Posterior vena cava (tissue), 2 donors: ENCODE measurements around the gene CRKL. TPM values are rescaled to one million over a fixed set of nuclear protein-coding genes. Genes with fewer than 3 reads are reported as not detected.
"Not testable (repeated sequence)": the region's sequence is repeated elsewhere in the genome, so short reads cannot be mapped to it uniquely, and the experiment has no call there.

Experiments used
- DNase-seq: peaks from one replicate; pipeline ENCODE4 v3.0.0-alpha.2; 2020; ENCODE audit warnings: low spot score
- intact Hi-C, 2 donors: fragments of 100-400 bp; cut with DNase I; formaldehyde crosslinking; loops; one replicate each; pipeline versions ENCODE4 v1.14.1 to v1.14.2; 2022 to 2023
- long read RNA-seq, 2 donors: library from polyadenylated mRNA; unstranded; transcript quantifications; one replicate each; pipeline ENCODE4 v2.0.0, GENCODE V29; 2020 to 2021
- total RNA-seq, 2 donors: library from RNA; stranded (reverse); fragmentation: NEBNext Ultra II Directional; extraction: Animal tissue kit (Norgen Biotek cat#: 25700); gene quantifications; one replicate each; pipeline ENCODE4 v1.2.1, GENCODE V29; 2021
- donor health status: DM: yes; HTN: yes; CAD: no.
- donor health status: DM: yes; HTN: yes; CAD: no.

Gene CRKL
- 10 to 100 TPM; 36.7 to 37.5 TPM for total RNA-seq
- long read RNA-seq, donor 1, full-length matches to known transcripts: 3 of 9 reads
- long read RNA-seq, donor 1, partial matches to known transcripts: 2 of 9 reads
- long read RNA-seq, donor 1, other reads (novel, unspliced or antisense): 4 of 9 reads
- long read RNA-seq, donor 2, full-length matches to known transcripts: 1 of 15 reads
- long read RNA-seq, donor 2, partial matches to known transcripts: 1 of 15 reads
- long read RNA-seq, donor 2, other reads (novel, unspliced or antisense): 13 of 15 reads

DNA sequence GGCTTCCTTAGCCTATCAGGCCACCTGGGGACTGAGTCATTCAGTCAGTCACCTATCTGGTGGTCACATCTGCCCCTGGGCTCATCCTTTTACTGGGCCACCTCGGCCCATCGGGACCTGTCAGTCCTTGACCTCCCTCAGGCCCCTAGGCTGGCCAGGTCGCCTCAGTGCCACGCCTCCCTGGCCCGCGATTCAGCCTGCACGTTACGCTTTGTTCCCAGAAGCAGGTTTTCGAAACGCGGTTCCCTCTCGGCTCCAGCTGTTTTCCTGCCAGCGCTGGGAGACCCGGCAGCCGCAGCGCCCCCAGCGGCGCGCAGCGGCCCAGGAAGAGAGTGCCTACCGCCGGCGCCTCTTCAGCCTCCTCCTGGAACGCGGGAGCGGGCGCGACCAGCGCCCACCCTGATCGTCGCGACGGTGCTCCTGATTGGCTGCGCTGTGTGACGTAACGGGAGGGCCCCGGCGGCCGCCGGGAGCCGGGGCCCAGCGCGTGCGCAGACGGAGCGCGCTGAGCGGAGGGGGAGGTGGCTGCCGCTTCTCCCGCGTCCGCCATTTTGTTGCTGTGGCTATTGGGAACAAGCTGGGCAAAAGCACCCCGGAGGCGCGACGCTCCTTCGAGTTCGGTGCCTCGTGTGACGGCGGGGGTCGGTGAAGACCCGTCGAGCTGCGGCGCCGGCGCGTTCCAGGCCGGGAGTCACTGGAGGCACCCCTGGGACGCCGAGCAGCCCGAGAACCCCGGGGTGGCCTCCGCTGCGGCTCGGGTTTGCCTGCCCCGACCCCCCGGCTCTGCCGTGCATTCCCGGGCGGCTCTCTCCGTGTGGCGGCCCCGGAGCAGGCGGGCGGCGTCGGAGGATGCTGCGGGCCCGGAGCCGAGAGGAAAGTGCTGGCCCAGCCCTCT lies at the start of gene CRKL:
Gene CRKL, plus strand, starts transcription at position 492 of the 895 bp plus-strand sequence. CDS start 528 bp downstream, outside the sequence.
- peak; percentile 99 for DNase-seq
- intact Hi-C loops: no loop called here

DNA sequence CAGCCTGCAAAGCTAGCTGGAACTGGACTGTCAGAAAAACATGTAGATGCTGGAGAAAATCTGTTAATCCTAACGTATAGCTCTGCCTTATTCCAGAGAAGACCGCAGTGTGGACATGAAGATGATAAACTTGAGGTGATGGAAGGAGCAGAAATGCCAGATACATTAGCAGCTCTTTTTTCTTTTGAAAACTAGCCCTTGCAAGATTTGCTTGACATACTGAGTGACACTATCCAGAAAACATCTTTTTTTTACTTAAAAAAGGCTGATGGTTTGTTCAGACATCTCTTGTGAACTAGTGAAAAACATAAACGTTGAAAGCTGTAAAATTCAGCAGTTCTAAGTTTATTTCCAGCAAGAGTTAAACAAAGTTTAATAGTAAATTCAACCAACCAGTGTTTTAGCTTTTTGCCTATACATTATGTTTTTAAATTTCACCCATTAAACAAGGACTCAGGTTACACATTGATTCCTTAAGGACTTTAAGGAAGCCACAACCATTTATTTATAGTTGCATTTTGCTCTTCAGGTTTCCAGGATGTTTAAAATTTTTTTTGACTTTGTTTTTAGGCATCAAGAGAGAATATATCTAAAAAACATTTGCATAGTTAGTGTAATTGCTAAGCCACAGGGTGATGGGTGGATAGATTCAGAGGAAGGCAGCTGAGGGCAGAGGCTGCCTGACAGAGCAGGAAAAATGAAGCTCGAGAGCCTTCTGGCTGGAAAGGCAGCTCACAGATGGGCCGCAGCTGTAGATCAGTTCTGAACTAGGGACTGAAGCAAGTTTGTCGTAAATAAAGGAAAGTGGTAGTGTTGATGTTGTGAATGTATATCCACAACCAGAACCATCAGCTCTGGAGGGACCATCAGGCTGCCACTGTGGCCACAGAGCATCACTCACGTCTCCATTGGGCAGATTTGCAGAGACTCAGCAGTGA lies 48.9 kb upstream of the CRKL start:
- intact Hi-C loops: no loop called here
- no peak for DNase-seq

- intact Hi-C loops: no loop called here
- DNase-seq: no peak
These were observed 48.0 kb upstream of the CRKL start for GRCh38 chr22:20869234-20869633.

DNA sequence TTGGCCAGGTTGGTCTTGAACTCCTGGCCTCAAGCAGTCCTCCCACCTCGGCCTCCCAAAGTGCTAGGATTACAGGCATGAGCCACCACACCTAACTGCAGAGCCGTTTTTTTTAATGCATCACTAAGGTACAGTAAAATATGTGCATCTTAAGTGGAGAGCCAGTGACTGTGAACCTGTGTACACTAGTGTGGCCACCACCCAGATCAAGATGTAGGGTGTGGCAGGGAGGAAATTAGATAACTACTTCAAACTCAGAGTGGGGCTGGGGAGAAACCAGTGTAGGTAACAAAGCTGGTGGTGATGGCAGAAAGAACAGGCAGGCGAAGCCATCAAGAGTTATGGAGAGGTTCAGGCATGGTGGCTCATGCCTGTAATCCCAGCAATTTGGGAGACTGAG lies 44.0 kb upstream of the CRKL start:
- intact Hi-C loops: no loop called here
- no peak for DNase-seq

DNA sequence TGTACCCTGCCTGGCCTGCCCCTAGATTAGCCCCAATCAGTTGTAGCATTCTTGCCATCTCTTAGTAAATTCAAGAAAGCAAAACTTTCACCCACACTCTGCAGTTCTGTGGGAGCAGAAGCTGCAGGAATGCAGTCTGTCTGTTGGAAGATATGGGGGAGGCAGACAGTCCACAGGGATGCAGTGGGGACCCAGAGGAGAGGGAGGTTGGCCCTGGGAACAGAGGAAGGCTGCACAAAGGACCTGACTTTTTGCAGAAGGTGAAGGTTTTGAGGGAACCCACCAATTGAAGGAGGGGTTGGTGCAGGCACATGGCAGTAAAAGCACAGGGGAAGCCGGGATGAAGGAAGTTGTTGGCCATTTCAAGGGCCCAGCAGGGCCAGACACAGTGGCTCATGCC lies 41.9 kb upstream of the CRKL start:
- DNase-seq: no peak
- intact Hi-C loops: no loop called here

GRCh38 chr22:20877715-20878114 lies 39.5 kb upstream of the CRKL start:
- intact Hi-C loops: no loop called here
- no peak for DNase-seq

DNA sequence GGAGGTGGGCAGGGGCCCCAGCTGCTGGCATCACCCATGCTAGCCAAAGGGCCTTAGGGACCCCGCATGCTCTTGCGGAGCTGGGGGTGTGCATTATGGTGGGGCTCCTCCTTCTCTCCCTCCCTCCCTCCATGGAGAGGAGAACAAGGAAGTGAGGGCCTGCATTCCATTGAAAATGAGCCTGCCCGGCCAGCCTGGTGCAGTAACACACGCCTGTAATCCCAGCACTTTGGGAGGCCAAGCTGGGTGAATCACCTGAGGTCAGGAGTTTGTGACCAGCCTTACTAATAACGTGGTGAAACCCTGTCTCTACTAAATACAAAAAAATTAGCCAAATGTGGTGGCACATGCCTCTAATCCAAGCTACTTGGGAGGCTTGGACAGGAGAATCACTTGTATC lies 36.0 kb upstream of the CRKL start:
- DNase-seq: no peak

DNA sequence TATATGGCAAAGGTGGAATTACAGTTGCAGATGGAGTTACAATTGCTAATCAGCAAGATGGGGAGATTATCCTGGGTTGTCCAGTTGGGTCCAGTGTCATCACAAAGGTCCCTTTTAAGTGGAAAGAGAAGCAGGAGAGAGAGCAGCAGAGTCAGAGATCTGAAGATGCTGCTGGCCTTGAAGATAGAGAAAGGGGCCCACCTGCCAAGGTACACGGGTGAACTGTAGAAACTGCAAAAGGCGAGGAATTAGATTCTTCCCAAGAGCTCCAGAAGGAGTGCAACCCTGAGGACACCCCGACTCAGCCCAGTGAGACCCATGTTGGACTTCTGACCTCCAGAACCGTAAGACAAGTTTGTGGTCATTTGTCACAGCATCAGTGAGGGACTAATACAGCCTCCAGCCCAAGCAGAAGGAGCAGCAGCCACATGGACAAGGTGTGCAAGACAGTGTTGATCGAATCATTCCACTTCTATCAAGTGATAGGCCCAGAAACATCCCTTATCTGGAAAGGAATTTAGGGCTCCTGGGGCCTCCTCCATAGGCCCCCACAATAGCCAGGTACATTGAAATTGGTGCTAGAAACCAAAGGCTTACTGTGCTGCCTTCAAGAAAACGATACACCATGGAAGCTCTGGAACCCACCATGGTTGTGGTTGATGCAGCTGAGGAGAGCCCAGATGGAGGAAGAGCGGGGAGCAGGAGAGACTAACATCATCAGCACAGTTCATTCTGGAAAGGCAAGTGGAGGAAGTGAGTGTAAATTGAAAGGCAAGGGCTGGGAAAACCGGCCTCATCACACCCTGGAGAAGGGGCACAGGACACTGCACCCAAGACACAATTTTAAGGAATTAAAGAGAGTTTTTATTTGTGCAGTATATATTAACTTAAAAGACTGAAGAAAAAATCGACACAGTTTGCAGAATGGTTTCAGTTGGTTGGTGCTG lies 35.1 kb upstream of the CRKL start:
- intact Hi-C loops: no loop called here
- no peak for DNase-seq

More for the DNA sequence above, 36.0 kb upstream of the CRKL start:
- intact Hi-C loops: no loop called here

GRCh38 chr22:20882855-20883254 lies 34.4 kb upstream of the CRKL start:
- intact Hi-C loops: no loop called here
- DNase-seq: no peak

DNA sequence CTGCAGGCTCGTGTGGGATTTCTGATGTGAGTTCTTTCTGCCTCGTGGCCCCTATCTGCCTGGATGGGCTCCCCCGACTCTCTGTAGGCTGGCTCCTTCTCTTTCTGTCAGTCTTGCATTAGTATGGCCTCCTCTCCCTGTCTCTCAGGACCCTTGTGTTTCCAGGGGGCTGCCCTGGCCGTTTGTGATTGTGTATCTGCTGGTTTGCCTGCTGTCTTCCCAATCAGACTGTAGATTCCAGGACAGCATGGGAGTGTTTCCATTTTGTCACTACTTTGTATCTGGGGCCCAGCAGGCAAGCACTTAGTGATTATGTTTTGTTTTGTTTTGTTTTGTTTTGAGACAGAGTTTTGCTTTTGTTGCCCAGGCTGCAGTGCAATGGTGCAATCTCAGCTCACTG lies 32.8 kb upstream of the CRKL start:
- DNase-seq: no peak
- intact Hi-C loops: no loop called here

- no peak for DNase-seq
- intact Hi-C loops: no loop called here
These were observed 32.1 kb upstream of the CRKL start for GRCh38 chr22:20885017-20885556.

- DNase-seq: peak; percentile 94
- intact Hi-C loops: no loop called here
These were observed 31.5 kb upstream of the CRKL start for GRCh38 chr22:20885557-20886323.

GRCh38 chr22:20887375-20887774 lies 29.8 kb upstream of the CRKL start:
- intact Hi-C loops: no loop called here
- no peak for DNase-seq

DNA sequence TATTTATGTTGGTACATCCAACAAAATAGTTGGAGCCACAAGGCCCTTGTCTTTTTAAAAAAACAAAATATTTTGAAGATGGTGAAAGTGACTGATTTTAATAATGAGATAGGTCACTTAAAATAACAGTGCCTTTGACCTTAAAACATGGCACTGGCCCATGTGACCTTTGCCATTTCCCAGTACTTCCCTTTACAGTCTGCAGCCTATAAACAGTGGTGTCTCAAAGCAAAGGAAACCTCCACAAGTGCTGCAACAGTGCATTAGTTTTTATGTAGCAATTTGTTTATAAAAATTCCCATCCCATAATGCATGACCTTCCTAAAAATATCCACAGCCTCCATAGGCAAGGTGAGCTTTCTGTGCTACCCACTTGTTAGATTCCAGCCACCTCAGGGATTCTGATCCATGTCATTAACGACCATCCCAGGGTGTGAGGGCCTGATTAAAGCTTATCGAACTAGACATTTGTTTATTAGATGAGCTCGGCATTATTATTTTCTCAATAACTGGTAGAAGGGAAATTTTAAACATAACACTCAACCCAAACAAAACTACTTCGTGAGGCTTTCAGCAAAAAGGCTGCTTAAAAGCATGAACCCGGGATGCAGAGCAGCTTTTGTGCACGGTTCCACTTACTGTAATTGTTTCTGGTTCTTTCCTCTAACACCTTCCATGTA lies 28.0 kb upstream of the CRKL start:
- intact Hi-C loops: no loop called here
- no peak for DNase-seq

DNA sequence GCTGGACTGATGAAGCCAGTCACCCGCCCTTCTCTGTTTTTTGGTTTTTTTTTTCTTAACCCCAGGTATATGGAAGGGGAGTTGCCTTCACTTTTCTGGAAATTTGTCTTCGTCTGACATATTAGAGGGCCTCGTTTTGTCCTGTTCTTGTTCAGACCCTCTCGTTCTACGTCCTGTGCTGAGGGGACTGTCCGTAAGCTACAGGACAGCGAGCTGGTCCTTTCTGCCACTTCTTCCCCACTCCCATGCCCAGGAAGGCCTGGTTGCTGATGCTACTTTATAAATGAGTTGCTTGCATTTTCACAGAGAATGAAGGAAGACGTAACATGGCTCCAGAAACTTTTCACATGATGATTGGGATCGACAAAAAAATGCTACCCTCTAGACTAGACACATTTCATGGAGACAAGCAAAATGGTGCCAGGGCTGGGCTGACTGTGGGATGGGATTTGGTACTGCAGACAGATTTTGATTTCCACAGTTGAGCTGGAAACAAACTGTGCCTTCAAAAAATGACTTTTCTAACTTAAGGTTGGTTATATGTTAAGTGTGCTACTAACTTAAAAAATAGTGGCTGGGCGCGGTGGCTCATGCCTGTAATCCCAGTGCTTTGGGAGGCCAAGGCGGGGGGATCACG lies 27.2 kb upstream of the CRKL start:
- intact Hi-C loops: no loop called here
- no peak for DNase-seq

GRCh38 chr22:20890975-20891374 lies 26.2 kb upstream of the CRKL start:
- intact Hi-C loops: no loop called here

GRCh38 chr22:20897737-20898136 lies 19.5 kb upstream of the CRKL start:
- DNase-seq, intact Hi-C loops: not testable (repeated sequence)

More at GRCh38 chr22:20890975-20891374, 26.2 kb upstream of the CRKL start:
- no peak for DNase-seq
